ENCODE measurements around the gene COL9A2.

- TF ChIP-seq CTCF (IDR thresholded peaks at IDR 0.05) (no peak), ZFX (IDR thresholded peaks at IDR 0.05; ENCODE audit: borderline replicate concordance) (no peak)
Measured at GRCh38 chr1:40344597-40344996, 27.5 kb upstream of the COL9A2 start.
